Uterus (tissue), 2 donors: ENCODE data around the gene PDGFC.

Source experiments
- POLR2A ChIP-seq, 2 donors: fragments of 450-650 bp; IDR thresholded peaks; one replicate each; pipeline ENCODE4 v1.6.1; 2016; ENCODE audit warnings: antibody characterized with exemption in 2 of 2, mild to moderate bottlenecking in 1 of 2, moderate library complexity in 1 of 2
- TF ChIP-seq, protein P1 (sequence below), 4 experiments: fragments of 200-600 bp in 2 of 4; fragments of 450-650 bp in 2 of 4; sonication (generic) in 2 of 4; IDR thresholded peaks; one replicate each; pipeline ENCODE4 v1.5.1; 2016 to 2019; ENCODE audit warnings: antibody characterized with exemption in 4 of 4, mild to moderate bottlenecking in 2 of 4, moderate library complexity in 1 of 4

DNA sequence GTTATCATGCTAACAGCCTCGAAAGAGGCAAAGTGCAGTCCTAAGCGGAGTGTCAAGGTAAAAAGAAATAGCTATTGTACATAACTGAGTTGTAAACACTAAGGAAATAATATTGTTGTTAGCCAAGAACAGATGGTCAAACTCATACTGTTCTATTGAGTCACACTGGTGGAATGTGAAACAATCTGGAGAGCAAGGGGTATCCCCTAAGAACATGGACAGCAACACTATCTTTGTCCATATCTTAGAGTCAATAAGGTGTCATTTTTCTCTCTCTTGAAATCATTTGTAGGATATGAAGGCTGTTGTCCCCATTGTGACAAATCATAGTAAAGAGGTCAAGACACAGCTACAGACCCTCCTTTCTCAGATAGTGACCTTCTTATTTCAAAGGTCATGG lies 4.5 kb upstream of the PDGFC start:
- no peak for TF ChIP-seq POLR2A (IDR thresholded peaks at IDR 0.05)
- TF ChIP-seq, protein P1, sequence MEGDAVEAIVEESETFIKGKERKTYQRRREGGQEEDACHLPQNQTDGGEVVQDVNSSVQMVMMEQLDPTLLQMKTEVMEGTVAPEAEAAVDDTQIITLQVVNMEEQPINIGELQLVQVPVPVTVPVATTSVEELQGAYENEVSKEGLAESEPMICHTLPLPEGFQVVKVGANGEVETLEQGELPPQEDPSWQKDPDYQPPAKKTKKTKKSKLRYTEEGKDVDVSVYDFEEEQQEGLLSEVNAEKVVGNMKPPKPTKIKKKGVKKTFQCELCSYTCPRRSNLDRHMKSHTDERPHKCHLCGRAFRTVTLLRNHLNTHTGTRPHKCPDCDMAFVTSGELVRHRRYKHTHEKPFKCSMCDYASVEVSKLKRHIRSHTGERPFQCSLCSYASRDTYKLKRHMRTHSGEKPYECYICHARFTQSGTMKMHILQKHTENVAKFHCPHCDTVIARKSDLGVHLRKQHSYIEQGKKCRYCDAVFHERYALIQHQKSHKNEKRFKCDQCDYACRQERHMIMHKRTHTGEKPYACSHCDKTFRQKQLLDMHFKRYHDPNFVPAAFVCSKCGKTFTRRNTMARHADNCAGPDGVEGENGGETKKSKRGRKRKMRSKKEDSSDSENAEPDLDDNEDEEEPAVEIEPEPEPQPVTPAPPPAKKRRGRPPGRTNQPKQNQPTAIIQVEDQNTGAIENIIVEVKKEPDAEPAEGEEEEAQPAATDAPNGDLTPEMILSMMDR (IDR thresholded peaks at IDR 0.05) = no peak
